Mucosa of stomach (tissue), 1 donor: ENCODE measurements around the gene SEMA4G.
A peak's percentile ranks its signal among the peaks of the same experiment; 100 is the strongest.

Source experiments
- H3K27me3 ChIP-seq: one replicate; pipeline ENCODE4 v1.7.0; 2013; ENCODE audit warnings: mild to moderate bottlenecking, low read length; ENCODE audit not compliant: control insufficient read depth, insufficient read depth
- H3K36me3 ChIP-seq: one replicate; pipeline ENCODE4 v1.7.0; 2013; ENCODE audit warnings: low read length; ENCODE audit not compliant: control insufficient read depth, insufficient read depth
- H3K4me1 ChIP-seq: one replicate; pipeline ENCODE4 v1.7.0; 2013; ENCODE audit warnings: mild to moderate bottlenecking, low read length; ENCODE audit not compliant: control insufficient read depth, insufficient read depth
- H3K4me3 ChIP-seq: one replicate; pipeline ENCODE4 v1.7.0; 2013; ENCODE audit warnings: low read length
- H3K9ac ChIP-seq: one replicate; pipeline ENCODE4 v1.7.0; 2013; ENCODE audit warnings: mild to moderate bottlenecking, low read length, moderate library complexity
- H3K9me3 ChIP-seq: one replicate; pipeline ENCODE4 v1.7.0; 2013; ENCODE audit warnings: mild to moderate bottlenecking, low read length, moderate library complexity; ENCODE audit not compliant: control insufficient read depth
- donor health status: Pancreatic carcinoma.

Gene SEMA4G

DNA sequence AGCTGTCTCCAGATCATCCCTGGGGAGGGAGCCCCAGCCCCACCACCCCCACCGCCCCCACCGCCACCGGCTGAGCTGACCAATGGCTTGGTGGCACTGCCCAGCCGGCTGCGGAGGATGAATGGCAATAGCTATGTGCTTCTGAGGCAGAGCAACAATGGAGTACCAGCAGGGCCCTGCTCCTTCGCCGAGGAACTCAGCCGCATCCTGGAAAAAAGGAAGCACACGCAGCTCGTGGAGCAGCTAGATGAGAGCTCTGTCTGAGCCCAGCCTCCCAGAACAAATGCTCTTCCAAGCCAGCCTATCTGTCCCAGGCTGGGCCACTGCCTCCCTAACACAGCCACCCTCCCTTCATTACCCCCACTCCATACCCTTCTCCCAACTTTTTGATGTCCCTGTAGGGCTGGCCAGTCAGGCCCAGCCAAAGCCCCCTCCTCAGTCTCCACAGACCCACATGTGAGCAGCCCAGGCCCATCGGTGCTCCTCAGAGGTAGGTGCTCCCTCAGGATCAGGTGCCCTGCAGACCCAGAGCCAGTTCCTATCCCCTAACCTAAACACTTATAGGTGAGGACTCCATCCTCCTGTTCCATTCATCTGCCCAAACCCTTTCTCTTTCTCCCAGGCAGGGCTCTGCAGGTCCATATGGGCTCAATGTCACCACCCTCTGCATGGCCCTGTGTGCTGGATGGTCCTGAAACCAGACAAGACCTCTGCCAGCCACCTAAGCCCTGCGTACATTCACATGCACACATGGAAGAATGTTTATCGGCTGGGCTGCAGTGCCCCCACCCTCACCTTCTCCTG lies 14.8 kb downstream of the SEMA4G start:
- H3K9me3 ChIP-seq = no peaks in the 10 kb centered on the region
- H3K9ac ChIP-seq = no peak overlapping the region
- peaks cover 8% of the 10 kb centered on the region for H3K36me3 ChIP-seq
- H3K4me3 ChIP-seq = no peak overlapping the region
- H3K4me1 ChIP-seq = peaks cover 17% of the 10 kb centered on the region
- H3K27me3 ChIP-seq = no peaks in the 10 kb centered on the region

DNA sequence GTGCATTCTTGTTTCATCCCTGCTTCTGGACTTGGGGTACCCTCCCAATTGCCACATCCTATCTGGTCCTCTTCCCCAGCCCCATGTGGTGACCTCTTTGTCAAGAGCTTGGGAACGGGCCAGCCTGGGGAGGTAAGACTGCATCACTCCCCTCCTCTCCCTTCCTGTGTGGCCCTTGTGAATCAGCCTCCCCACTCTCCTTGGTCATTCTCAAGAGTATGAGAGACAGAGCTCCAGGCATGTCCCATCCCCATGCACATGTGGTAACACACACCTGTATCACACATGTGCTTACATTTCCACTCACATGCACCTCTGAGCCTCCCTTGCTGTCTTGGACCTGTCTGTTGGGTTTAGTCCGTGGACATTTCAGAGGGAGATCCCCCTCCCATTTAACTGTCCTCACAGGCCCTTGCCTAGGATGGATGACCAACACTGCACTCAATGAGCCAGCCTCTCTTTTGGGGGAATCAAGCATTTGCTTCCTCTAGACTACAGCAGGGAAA lies 15.4 kb downstream of the SEMA4G start:
- Histone ChIP-seq H3K9ac (no peak overlapping the region), H3K36me3 (peaks cover 4% of the 10 kb centered on the region), H3K9me3 (no peaks in the 10 kb centered on the region), H3K4me3 (no peak overlapping the region), H3K4me1 (peaks cover 17% of the 10 kb centered on the region), H3K27me3 (no peaks in the 10 kb centered on the region)

DNA sequence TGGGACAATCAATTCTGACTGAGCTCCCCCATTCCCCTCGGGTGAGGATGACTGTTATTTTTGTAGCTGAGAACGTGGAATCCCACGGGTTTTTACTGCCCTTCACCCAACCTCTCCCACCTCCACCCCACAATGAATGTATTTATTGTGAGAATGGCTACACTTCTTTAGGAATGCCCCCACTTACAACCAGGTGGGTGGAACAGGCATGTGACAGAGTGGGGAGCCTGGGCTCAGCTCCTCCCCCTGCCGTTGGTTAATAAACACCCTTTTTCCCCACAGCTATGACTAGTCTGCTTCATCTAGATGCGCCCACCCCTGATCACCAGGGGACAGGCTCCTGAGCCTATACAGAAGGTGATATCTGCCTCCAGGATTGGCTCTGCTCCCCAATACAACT lies 16.0 kb downstream of the SEMA4G start:
- peaks cover 17% of the 10 kb centered on the region for H3K4me1 ChIP-seq
- H3K9ac ChIP-seq = no peak overlapping the region
- no peaks in the 10 kb centered on the region for H3K36me3 ChIP-seq
- no peak overlapping the region for H3K4me3 ChIP-seq
- no peaks in the 10 kb centered on the region for H3K9me3 ChIP-seq
- no peaks in the 10 kb centered on the region for H3K27me3 ChIP-seq

GRCh38 chr10:100986623-100986951 lies 17.3 kb downstream of the SEMA4G start:
- peak overlapping the region; percentile 77 for H3K9ac ChIP-seq

GRCh38 chr10:100986952-100987684 lies 17.8 kb downstream of the SEMA4G start, which contains the start of the genes MRPL43 and TWNK:
Gene MRPL43, minus strand, starts transcription at chr10:100987497. Its CDS starts 54 bp downstream, at chr10:100987443.
Gene TWNK, plus strand, starts transcription at chr10:100987543. Its CDS starts 668 bp downstream, at chr10:100988211.
- peak within 1 kb of the TSS; percentile 100 for H3K4me3 ChIP-seq
- no peaks in the 10 kb centered on the region for H3K27me3 ChIP-seq
- H3K9me3 ChIP-seq = no peaks in the 10 kb centered on the region
- H3K36me3 ChIP-seq = no peaks in the 10 kb centered on the region
- H3K9ac ChIP-seq = peak within 1 kb of the TSS; percentile 77
- H3K4me1 ChIP-seq = peaks cover 17% of the 10 kb centered on the region

More at GRCh38 chr10:100986623-100986951, 17.3 kb downstream of the SEMA4G start:
- no peaks in the 10 kb centered on the region for H3K36me3 ChIP-seq
- no peaks in the 10 kb centered on the region for H3K27me3 ChIP-seq
- H3K9me3 ChIP-seq = no peaks in the 10 kb centered on the region
- H3K4me1 ChIP-seq = peaks cover 17% of the 10 kb centered on the region
- H3K4me3 ChIP-seq = peak overlapping the region; percentile 100

DNA sequence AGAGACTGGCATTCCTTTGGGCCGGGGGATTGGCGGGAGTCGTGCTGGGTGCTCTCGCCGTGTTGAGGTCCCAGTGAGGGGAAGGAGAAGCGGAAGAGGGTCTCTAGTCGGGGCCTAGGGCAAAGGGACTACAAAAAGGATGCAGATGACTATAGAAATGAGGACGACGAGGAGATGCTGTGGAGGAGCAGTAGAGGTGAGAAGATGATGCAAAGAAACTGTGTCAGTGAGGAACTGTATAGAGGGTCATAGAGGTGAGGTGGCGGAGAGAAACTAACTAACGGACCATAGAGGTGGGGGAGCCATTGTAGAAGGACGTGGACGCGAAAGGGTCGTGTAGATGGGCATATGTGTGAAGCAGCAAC lies 18.4 kb downstream of the SEMA4G start:
- Histone ChIP-seq H3K4me1 (peaks cover 17% of the 10 kb centered on the region), H3K9me3 (no peaks in the 10 kb centered on the region), H3K27me3 (no peaks in the 10 kb centered on the region), H3K9ac (peak overlapping the region; percentile 77), H3K36me3 (no peaks in the 10 kb centered on the region), H3K4me3 (peak overlapping the region; percentile 100)

- H3K36me3 ChIP-seq = no peaks in the 10 kb centered on the region
- H3K9ac ChIP-seq = no peak overlapping the region
- H3K27me3 ChIP-seq = no peaks in the 10 kb centered on the region
Observed at GRCh38 chr10:100988166-100988565, 18.9 kb downstream of the SEMA4G start.

DNA sequence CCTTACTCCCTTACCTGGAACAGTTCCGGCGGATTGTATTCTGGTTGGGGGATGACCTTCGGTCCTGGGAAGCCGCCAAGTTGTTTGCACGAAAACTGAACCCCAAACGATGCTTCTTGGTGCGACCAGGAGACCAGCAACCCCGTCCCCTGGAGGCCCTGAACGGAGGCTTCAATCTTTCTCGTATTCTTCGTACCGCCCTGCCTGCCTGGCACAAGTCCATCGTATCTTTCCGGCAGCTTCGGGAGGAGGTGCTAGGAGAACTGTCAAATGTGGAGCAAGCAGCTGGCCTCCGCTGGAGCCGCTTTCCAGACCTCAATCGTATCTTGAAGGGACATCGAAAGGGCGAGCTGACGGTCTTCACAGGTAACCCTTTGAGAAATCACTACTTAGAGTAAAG lies 19.8 kb downstream of the SEMA4G start:
- H3K36me3 ChIP-seq = no peaks in the 10 kb centered on the region
- H3K4me1 ChIP-seq = peaks cover 17% of the 10 kb centered on the region
- no peaks in the 10 kb centered on the region for H3K9me3 ChIP-seq
- H3K27me3 ChIP-seq = no peaks in the 10 kb centered on the region
- no peak overlapping the region for H3K9ac ChIP-seq
- no peak overlapping the region for H3K4me3 ChIP-seq

More at GRCh38 chr10:100988166-100988565, 18.9 kb downstream of the SEMA4G start:
- H3K4me1 ChIP-seq = peaks cover 17% of the 10 kb centered on the region
- peak overlapping the region; percentile 100 for H3K4me3 ChIP-seq
- H3K9me3 ChIP-seq = no peaks in the 10 kb centered on the region

DNA sequence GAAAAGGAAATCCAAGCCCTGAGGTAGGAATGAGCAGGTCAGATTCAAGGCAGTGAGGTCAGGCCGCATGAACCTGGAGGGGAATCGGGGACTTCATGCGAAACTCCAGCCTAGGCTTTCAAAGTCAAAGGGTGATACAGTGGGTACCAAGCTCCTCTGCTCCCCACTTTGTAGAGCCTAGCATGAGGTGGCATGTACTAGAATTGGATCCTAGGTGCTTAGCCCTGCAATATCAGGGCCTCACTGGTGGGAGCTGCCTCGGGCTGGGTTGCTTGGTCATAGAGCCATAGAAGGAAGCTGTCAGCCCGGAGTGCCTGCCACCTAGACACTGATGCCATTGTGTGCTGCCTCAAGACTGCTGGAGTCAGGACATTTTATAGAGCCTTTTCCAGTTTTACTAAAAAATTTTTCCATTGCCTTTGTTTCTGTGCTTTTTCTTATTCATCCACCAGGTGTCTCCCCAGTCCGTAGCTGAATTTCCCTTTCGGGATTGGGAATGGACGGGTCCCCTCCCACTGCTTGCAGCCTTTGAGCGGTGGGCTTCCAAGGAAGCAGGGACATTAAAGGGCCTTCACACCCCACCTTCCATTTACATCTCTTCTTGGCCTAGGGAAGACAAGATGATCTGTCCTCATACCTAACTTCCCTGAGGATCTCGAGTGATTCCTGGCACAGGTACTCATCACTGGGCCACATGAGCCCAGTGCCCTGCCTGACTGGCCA lies 24.8 kb downstream of the SEMA4G start:
- no peaks in the 10 kb centered on the region for H3K9me3 ChIP-seq
- peaks cover 21% of the 10 kb centered on the region for H3K4me1 ChIP-seq
- no peaks in the 10 kb centered on the region for H3K27me3 ChIP-seq
- no peak overlapping the region for H3K4me3 ChIP-seq
- H3K36me3 ChIP-seq = no peaks in the 10 kb centered on the region
- H3K9ac ChIP-seq = no peak overlapping the region

GRCh38 chr10:100995181-100995580 lies 25.9 kb downstream of the SEMA4G start:
- no peaks in the 10 kb centered on the region for H3K36me3 ChIP-seq
- H3K9me3 ChIP-seq = no peaks in the 10 kb centered on the region
- H3K4me3 ChIP-seq = no peak overlapping the region
- peaks cover 25% of the 10 kb centered on the region for H3K4me1 ChIP-seq
- H3K27me3 ChIP-seq = no peaks in the 10 kb centered on the region
- H3K9ac ChIP-seq = no peak overlapping the region

DNA sequence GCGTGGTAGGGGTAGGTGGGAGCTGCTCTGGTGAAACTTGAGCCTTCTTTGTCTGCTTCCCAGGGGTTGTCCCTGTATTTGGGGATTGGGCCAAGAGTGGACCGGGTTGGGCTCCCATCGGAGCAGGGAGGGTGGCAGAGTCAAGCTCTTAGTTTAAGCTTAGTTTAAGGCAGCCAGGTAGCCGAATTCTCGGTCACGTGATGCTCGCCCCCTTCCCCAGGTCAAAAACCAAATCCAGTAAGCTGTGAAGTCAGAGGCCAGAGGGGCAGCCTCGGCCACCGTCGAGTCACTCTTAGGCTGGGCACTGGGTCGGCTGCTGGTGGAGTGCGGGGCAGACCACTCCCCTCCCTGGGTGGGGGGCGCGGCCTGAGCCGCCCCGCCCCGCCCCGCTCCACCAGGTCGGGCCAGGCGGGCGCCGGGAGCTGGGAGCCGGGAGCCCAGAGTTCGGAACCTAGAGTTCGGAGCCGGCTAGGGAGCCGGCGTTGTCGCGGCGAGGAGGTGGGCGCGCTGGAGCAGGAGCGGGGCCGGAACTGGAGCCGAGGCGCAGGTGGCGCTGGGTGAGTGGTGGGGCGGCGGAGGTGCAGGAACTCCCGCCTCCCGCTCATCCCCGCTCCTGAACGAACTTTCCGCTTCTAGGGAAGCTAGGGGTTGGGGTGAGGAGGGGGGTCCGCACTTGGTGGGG lies 27.5 kb downstream of the SEMA4G start:
- no peaks in the 10 kb centered on the region for H3K27me3 ChIP-seq
- H3K4me1 ChIP-seq = peaks cover 37% of the 10 kb centered on the region
- H3K36me3 ChIP-seq = no peaks in the 10 kb centered on the region
- peak overlapping the region; percentile 87 for H3K9ac ChIP-seq
- peak overlapping the region; percentile 56 for H3K4me3 ChIP-seq
- no peaks in the 10 kb centered on the region for H3K9me3 ChIP-seq
